SK-N-SH treated with all-trans-retinoic acid at 6 μM for 48 hours (cell line): ENCODE results near the gene CYP46A1.
A peak's percentile ranks its signal among the peaks of the same experiment; 100 is the strongest.

ENCODE experiments used
- ATAC-seq: fragments of 200-7000 bp; cut with Tn5 transposase; 3 replicates; pipeline ENCODE4 v1.9.1; 2020; ENCODE audit warnings: mild to moderate bottlenecking, moderate library complexity
- BACH2 ChIP-seq: fragments of 250-450 bp; sonication (Bioruptor Pico); IDR thresholded peaks from 2 replicates; pipeline ENCODE4 v1.9.0; 2021; ENCODE audit warnings: mild to moderate bottlenecking, borderline replicate concordance
- ESRRG ChIP-seq: fragments of 250-450 bp; sonication (Bioruptor Pico); IDR thresholded peaks from 2 replicates; pipeline ENCODE4 v1.6.1; 2021; ENCODE audit warnings: mild to moderate bottlenecking
- GLIS3 ChIP-seq: fragments of 250-450 bp; sonication (Bioruptor Pico); IDR thresholded peaks from 2 replicates; pipeline ENCODE4 v1.5.0; 2020; ENCODE audit warnings: mild to moderate bottlenecking, moderate library complexity
- ISL1 ChIP-seq: fragments of 250-450 bp; sonication (Bioruptor Pico); IDR thresholded peaks from 2 replicates; pipeline ENCODE4 v2.1.2; 2022; ENCODE audit warnings: mild to moderate bottlenecking, moderate library complexity
- OSR1 ChIP-seq: fragments of 250-450 bp; sonication (Bioruptor Pico); IDR thresholded peaks from 2 replicates; pipeline ENCODE4 v1.8.0; 2022; ENCODE audit warnings: moderate library complexity, mild to moderate bottlenecking, inconsistent platforms
- PPARA ChIP-seq: fragments of 250-450 bp; sonication (Bioruptor Pico); IDR thresholded peaks from 2 replicates; pipeline ENCODE4 v1.5.0; 2020; ENCODE audit warnings: mild to moderate bottlenecking, borderline replicate concordance
- RARB ChIP-seq: fragments of 250-450 bp; sonication (Bioruptor Pico); IDR thresholded peaks from 2 replicates; pipeline ENCODE4 v1.8.0; 2021; ENCODE audit warnings: mild to moderate bottlenecking, moderate library complexity
- SNAI2 ChIP-seq: fragments of 250-450 bp; sonication (Bioruptor Pico); IDR thresholded peaks from 2 replicates; pipeline ENCODE4 v1.5.0; 2020; ENCODE audit warnings: mild to moderate bottlenecking, moderate library complexity
- TCF4 ChIP-seq: fragments of 250-450 bp; sonication (Bioruptor Pico); IDR thresholded peaks from 2 replicates; pipeline ENCODE4 v1.8.0; 2021; ENCODE audit warnings: mild to moderate bottlenecking, moderate library complexity, borderline replicate concordance
- TOX ChIP-seq: fragments of 250-450 bp; sonication (Bioruptor Pico); IDR thresholded peaks from 2 replicates; pipeline ENCODE4 v1.8.0; 2021; ENCODE audit warnings: mild to moderate bottlenecking, moderate library complexity, borderline replicate concordance
- ZC3H10 ChIP-seq: fragments of 250-450 bp; sonication (Bioruptor Pico); IDR thresholded peaks from 2 replicates; pipeline ENCODE4 v1.5.1; 2021; ENCODE audit warnings: mild to moderate bottlenecking, moderate library complexity
- ZFP3 ChIP-seq: fragments of 250-450 bp; sonication (Bioruptor Pico); IDR thresholded peaks from 2 replicates; pipeline ENCODE4 v1.5.0; 2020; ENCODE audit warnings: mild to moderate bottlenecking, moderate library complexity
- ZFP30 ChIP-seq: fragments of 450-650 bp; formaldehyde crosslinking; IDR thresholded peaks from 2 replicates; pipeline ENCODE4 v1.5.0; 2022; ENCODE audit warnings: mild to moderate bottlenecking, moderate library complexity
- ZNF565 ChIP-seq: fragments of 450-650 bp; formaldehyde crosslinking; conservative IDR thresholded peaks from 2 replicates; pipeline ENCODE4 v1.5.0; 2020; ENCODE audit warnings: low read depth, mild to moderate bottlenecking, moderate library complexity
- ZNF70 ChIP-seq: fragments of 450-650 bp; formaldehyde crosslinking; IDR thresholded peaks from 2 replicates; pipeline ENCODE4 v1.5.0; 2020; ENCODE audit warnings: mild to moderate bottlenecking, moderate library complexity
- ZNF8 ChIP-seq: fragments of 450-650 bp; formaldehyde crosslinking; IDR thresholded peaks from 2 replicates; pipeline ENCODE4 v1.5.0; 2020; ENCODE audit warnings: mild to moderate bottlenecking, moderate library complexity
- TF ChIP-seq, protein P1 (sequence below): fragments of 250-450 bp; sonication (Bioruptor Pico); IDR thresholded peaks from 2 replicates; pipeline ENCODE4 v1.5.1; 2021; ENCODE audit warnings: mild to moderate bottlenecking, moderate library complexity
- TF ChIP-seq, protein P2 (sequence below): fragments of 250-450 bp; sonication (Bioruptor Pico); IDR thresholded peaks from 2 replicates; pipeline ENCODE4 v1.8.0; 2021; ENCODE audit warnings: low read depth, mild to moderate bottlenecking, moderate library complexity, borderline replicate concordance
- TF ChIP-seq, protein P3 (sequence below): fragments of 250-450 bp; sonication (Bioruptor Pico); IDR thresholded peaks from 2 replicates; pipeline ENCODE4 v1.5.0; 2020; ENCODE audit warnings: mild to moderate bottlenecking, moderate library complexity
- TF ChIP-seq, protein P4 (sequence below): fragments of 250-450 bp; sonication (Bioruptor Pico); IDR thresholded peaks from 2 replicates; pipeline ENCODE4 v1.8.0; 2020; ENCODE audit warnings: mild to moderate bottlenecking, moderate library complexity, borderline replicate concordance

CYP46A1 gene

DNA sequence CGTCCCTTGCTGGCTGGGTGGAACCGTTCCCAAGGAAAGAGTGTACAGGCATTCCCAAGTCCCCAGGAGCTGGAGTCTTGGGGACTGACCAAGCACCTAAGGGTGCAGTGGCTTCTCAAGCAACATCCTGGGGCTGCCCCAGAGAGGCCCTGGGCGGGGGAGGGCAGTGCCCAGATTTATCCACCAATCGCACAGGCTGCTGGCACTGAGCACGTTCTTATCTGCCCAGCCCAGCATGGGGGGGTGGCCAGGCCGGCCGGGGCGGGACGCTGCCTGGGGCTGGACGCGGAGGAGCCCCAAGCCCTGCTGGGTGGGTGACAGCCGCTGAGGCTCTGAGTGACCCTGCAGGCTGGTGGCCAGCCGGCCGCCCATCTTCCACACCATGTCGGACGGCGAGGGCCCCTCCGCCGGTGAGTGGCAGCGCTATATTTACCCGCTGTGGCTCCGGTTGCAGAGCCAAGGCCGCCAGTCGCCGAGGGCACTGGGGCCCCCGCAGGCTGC lies 53.4 kb downstream of the CYP46A1 start (continued):
- TF ChIP-seq PPARA (CRISPR knock-in tag): no peak
- no peak for TF ChIP-seq ZNF8
- no peak for TF ChIP-seq ESRRG (CRISPR knock-in tag)
- TF ChIP-seq ZFP30 (CRISPR knock-in tag): no peak
- TF ChIP-seq GLIS3 (CRISPR knock-in tag): no peak

DNA sequence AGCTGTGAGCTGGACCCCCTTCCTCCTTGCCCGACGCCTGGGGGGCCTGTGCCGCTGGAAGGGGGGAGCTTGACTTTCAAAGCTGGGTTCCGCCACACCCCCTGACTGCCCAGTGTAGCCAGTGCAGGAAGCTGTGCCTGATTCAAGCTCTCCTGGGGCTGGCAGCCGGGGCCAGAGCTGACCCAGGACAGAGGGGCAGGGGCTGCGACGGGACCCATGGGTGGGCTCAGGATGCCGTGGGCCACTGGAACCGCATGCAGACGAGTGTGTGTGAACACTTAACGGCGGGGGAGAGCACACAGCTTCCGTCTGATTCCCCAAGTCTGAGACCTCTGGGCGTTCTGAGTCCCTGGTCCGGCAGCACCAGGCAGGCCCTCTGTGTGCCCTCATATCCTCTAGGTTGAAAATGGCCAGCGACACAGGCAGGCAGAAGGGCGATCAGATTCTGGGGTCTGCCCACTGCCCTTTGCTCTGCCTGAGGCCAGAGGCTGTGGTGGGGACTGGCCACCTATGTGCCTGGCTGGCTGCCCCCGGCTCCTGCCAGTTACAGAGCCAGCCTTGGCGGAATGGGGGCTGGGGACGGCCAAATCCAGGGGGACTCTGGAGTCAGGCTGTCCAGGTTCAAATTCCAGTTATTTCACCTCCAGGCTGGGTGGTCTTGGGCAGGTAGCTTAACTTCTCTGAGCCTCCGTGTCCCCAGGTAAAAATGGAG lies 54.0 kb downstream of the CYP46A1 start:
- TF ChIP-seq ZNF70 (CRISPR knock-in tag): no peak
- no peak for TF ChIP-seq SNAI2 (CRISPR knock-in tag)
- no peak for TF ChIP-seq ZFP30 (CRISPR knock-in tag)
- no peak for TF ChIP-seq ISL1 (CRISPR knock-in tag)
- TF ChIP-seq, protein P1, sequence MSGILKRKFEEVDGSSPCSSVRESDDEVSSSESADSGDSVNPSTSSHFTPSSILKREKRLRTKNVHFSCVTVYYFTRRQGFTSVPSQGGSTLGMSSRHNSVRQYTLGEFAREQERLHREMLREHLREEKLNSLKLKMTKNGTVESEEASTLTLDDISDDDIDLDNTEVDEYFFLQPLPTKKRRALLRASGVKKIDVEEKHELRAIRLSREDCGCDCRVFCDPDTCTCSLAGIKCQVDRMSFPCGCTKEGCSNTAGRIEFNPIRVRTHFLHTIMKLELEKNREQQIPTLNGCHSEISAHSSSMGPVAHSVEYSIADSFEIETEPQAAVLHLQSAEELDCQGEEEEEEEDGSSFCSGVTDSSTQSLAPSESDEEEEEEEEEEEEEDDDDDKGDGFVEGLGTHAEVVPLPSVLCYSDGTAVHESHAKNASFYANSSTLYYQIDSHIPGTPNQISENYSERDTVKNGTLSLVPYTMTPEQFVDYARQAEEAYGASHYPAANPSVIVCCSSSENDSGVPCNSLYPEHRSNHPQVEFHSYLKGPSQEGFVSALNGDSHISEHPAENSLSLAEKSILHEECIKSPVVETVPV (CRISPR knock-in tag): no peak
- TF ChIP-seq ZFP3 (CRISPR knock-in tag): no peak
- no peak for TF ChIP-seq TOX (CRISPR knock-in tag)
- TF ChIP-seq RARB: no peak
- TF ChIP-seq, protein P2, sequence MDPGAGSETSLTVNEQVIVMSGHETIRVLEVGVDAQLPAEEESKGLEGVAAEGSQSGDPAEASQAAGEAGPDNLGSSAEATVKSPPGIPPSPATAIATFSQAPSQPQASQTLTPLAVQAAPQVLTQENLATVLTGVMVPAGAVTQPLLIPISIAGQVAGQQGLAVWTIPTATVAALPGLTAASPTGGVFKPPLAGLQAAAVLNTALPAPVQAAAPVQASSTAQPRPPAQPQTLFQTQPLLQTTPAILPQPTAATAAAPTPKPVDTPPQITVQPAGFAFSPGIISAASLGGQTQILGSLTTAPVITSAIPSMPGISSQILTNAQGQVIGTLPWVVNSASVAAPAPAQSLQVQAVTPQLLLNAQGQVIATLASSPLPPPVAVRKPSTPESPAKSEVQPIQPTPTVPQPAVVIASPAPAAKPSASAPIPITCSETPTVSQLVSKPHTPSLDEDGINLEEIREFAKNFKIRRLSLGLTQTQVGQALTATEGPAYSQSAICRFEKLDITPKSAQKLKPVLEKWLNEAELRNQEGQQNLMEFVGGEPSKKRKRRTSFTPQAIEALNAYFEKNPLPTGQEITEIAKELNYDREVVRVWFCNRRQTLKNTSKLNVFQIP (CRISPR knock-in tag): no peak
- no peak for TF ChIP-seq PPARA (CRISPR knock-in tag)
- no peak for TF ChIP-seq ZNF8
- TF ChIP-seq GLIS3 (CRISPR knock-in tag): no peak
- no peak for TF ChIP-seq BACH2 (CRISPR knock-in tag)
- TF ChIP-seq, protein P3, sequence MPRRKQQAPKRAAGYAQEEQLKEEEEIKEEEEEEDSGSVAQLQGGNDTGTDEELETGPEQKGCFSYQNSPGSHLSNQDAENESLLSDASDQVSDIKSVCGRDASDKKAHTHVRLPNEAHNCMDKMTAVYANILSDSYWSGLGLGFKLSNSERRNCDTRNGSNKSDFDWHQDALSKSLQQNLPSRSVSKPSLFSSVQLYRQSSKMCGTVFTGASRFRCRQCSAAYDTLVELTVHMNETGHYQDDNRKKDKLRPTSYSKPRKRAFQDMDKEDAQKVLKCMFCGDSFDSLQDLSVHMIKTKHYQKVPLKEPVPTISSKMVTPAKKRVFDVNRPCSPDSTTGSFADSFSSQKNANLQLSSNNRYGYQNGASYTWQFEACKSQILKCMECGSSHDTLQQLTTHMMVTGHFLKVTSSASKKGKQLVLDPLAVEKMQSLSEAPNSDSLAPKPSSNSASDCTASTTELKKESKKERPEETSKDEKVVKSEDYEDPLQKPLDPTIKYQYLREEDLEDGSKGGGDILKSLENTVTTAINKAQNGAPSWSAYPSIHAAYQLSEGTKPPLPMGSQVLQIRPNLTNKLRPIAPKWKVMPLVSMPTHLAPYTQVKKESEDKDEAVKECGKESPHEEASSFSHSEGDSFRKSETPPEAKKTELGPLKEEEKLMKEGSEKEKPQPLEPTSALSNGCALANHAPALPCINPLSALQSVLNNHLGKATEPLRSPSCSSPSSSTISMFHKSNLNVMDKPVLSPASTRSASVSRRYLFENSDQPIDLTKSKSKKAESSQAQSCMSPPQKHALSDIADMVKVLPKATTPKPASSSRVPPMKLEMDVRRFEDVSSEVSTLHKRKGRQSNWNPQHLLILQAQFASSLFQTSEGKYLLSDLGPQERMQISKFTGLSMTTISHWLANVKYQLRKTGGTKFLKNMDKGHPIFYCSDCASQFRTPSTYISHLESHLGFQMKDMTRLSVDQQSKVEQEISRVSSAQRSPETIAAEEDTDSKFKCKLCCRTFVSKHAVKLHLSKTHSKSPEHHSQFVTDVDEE (CRISPR knock-in tag): no peak
- TF ChIP-seq TCF4 (CRISPR knock-in tag): no peak
- peak; percentile 7; the same call in 1 of the 3 replicates for ATAC-seq

DNA sequence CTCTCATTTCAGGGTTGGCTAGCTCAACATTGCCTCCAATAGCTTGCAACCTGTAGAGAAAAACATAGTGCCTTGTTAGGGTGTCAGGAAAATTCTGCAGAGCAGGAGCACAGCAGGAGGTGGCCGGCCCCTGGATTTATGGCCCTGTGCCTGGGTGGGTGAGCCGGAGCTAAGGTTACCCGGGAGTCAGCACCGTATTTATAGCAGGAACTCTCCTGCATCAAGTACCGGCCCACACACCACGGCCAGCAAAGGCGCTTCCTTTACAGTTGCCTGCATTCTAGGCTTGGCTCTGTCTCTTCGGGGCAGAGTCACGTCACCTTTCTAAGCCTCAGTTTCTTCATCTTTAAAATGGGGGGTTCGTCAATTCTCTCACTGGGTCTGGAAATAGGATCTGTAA lies 56.3 kb downstream of the CYP46A1 start:
- no peak for ATAC-seq
- TF ChIP-seq, protein P2 (CRISPR knock-in tag): no peak
- TF ChIP-seq GLIS3 (CRISPR knock-in tag): no peak
- TF ChIP-seq ZFP30 (CRISPR knock-in tag): no peak
- TF ChIP-seq OSR1 (CRISPR knock-in tag): no peak
- no peak for TF ChIP-seq PPARA (CRISPR knock-in tag)
- no peak for TF ChIP-seq SNAI2 (CRISPR knock-in tag)
- no peak for TF ChIP-seq ZFP3 (CRISPR knock-in tag)
- no peak for TF ChIP-seq ZC3H10
- TF ChIP-seq, protein P4, sequence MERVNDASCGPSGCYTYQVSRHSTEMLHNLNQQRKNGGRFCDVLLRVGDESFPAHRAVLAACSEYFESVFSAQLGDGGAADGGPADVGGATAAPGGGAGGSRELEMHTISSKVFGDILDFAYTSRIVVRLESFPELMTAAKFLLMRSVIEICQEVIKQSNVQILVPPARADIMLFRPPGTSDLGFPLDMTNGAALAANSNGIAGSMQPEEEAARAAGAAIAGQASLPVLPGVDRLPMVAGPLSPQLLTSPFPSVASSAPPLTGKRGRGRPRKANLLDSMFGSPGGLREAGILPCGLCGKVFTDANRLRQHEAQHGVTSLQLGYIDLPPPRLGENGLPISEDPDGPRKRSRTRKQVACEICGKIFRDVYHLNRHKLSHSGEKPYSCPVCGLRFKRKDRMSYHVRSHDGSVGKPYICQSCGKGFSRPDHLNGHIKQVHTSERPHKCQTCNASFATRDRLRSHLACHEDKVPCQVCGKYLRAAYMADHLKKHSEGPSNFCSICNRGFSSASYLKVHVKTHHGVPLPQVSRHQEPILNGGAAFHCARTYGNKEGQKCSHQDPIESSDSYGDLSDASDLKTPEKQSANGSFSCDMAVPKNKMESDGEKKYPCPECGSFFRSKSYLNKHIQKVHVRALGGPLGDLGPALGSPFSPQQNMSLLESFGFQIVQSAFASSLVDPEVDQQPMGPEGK (CRISPR knock-in tag): no peak
- TF ChIP-seq TOX (CRISPR knock-in tag): no peak
- no peak for TF ChIP-seq ZNF565 (CRISPR knock-in tag)
- no peak for TF ChIP-seq TCF4 (CRISPR knock-in tag)
- TF ChIP-seq, protein P3 (CRISPR knock-in tag): no peak
- TF ChIP-seq, protein P1 (CRISPR knock-in tag): no peak
